Stimulated activated CD8-positive, alpha-beta memory T cell treated with anti-CD3 and anti-CD28 coated beads, Interleukin-15, amount 100 ng/mL, for 1 hour (primary cell): ENCODE data around the gene C1orf198.
"Not testable (repeated sequence)": the region's sequence is repeated elsewhere in the genome, so short reads cannot be mapped to it uniquely, and the experiment has no call there.

ENCODE experiments used
- DNase-seq: peaks from one replicate; pipeline ENCODE4 v3.0.0-alpha.2; 2020; ENCODE audit warnings: low read depth

C1orf198 gene

DNA sequence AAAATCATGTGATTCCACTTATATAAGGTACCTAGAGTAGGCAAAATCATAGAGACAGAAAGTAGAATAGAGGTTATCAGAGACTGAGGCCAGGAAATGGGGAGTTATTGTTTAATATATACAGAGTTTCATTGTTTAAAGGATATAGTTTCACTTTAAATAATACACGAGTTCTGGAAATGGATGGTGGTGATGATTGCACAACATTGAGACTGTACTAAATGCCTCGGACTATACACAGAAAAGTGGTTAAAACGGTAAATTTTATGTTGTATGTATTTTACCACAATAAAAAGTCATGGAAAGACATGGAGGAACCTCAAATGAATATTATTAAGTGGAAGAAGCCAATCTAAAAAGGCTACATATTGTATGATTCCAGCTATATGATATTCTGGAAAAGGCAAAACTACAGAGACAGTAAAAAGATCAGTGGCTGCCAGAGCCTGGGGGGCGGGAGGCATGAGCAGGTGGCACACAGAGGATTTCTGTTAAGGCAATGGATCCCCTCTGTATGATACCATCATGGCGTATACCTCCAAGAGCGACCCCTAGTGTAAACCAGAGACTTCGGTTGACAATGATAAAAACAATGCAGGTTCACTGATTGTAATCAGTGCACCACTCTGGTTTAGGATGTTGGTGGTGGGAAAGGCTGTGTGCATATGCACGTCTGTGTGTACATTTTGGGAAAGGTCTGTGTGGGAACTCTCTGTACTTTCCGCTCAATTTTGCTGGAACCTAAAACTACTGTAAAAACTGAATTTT lies 7.5 kb downstream of the C1orf198 start:
- DNase-seq = no peak

DNA sequence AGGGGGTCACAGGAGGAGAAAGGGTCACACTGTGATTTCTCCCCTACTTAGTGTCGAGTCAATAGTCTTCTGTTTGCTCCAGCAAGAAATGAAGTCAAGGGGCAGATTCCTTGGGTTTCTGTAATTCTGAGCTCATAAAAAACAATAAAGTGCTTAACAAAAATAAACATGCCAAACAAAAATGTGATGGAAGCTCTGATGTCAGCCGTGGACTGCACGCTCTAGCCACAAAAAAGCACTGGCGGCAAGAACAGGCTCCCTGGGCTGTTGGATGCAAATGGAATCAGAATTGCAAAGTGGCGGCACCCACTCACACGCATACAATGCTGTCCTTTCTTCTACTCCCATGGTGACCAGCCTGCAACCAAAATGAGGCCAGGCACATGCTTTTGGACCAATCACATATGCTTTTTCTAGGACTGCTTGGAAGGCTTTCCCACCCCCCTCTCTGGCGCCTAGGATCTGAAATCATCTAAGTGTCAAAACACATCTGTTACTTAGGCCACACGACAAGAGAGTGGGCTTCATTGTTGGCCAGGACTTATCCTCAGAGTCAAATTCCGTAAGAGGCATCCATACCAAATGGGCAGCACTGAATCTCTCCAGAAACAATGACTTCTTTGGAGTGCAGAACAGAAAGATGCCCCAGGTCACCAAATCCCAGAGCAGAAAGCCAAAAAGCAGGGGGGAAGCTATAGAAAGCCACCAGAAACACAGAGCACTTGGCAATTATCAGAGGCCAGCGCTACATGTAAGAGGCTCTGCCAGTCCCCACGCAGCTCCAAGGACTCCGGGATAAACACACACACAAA lies 9.2 kb downstream of the C1orf198 start:
- no peak for DNase-seq

GRCh38 chr1:230858236-230858820 lies 10.0 kb downstream of the C1orf198 start:
- DNase-seq = no peak

DNA sequence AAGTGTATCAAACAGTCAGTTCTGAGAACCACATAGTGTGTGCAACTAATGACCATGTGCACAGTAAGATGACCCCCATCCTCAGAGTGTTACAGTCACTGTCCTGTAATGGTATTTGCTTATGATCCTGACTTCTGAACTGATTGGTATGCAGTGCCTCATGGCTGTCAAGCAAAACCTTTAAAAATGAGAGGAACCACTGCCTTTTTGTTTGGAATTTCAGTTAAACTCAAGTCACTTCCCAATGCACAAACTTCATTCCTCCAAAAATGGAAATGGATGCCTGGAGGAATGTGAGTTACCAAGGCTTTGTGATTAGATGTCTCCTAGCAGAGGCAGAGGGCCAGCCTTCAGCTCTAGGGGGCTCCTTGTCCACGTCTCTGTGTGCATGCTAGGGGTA lies 10.5 kb downstream of the C1orf198 start:
- DNase-seq = no peak

- DNase-seq = no peak
These were observed 11.2 kb downstream of the C1orf198 start for GRCh38 chr1:230857077-230857476.

DNA sequence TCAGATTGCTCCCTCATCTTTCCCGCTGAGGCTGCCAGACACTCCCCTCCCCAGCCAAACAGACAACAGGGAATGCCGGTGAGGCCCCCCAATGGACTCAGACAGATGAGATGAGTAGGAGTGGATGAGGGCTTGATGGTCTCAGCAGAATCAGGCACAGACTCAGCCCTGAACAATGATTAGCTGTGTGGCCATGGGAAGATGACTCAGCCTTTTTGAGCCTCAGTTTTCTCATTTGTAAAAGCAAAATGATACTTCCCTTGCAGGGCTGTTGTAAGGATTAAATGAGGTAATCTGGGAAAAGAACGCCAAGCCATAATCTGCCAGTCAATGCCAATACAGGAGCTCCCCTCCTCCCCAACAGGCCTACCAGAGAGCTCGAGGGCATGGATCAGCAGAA lies 12.4 kb downstream of the C1orf198 start:
- DNase-seq = no peak

- no peak for DNase-seq
These were observed 13.9 kb downstream of the C1orf198 start for GRCh38 chr1:230854423-230854822.

GRCh38 chr1:230853731-230854130 lies 14.6 kb downstream of the C1orf198 start:
- no peak for DNase-seq

DNA sequence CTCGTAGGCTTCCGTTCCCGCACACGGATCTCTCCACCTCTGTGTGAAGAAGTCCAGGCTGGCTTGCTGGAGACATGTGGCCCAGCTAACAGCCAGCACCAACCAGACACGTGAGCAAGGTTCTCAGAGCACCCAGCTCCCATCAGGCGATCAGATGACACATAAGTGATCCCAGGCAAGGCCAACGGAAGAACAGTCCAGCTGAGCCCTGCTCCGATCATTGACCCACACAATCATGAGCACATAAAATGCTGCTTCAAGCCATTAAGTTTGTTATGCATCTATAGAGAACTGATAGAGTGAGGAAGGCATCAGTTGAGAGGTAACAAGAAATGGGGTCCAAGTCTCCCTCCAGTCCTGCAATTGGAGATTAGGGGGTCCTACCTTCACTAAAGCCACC lies 15.4 kb downstream of the C1orf198 start:
- DNase-seq = no peak

DNA sequence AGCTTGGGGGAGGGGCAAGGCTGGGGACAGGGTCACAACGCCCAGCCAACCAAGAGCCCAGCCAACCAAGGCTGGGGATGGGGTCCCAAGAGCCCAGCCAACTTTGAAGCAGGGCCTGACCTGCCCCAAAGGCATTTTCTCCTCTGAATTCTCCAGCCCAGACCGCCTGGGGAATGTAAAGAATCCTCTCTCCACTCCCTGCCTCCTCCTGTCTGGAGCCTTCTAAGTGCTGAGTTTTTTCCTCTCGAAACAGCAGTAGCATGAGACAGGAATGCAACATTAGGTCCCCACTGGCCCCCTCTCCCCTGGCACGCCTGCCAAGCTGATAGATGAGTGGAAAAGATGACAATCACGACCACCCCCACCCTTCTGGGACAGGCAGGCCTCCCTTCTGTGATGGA lies 17.0 kb downstream of the C1orf198 start:
- no peak for DNase-seq

DNA sequence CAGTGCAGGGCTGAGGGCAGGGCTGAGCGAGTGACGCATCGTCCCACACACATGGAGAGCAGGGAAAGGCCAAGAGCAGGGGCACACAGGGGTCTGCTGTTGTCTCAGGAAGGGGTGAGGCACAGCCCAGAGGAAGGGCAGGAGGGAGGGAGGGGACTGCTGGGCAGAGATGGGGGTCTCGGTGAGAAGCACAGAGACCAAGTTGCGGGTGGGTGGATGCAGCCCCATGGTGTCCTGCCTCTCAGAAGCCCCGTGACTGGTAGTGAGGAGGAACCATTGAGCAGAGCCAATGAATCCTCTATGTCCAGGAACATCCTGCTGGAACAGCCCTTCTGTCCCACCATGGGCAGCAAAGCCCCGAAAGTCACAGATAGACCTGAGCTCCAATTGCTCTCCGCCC lies 17.8 kb downstream of the C1orf198 start:
- DNase-seq = no peak

DNA sequence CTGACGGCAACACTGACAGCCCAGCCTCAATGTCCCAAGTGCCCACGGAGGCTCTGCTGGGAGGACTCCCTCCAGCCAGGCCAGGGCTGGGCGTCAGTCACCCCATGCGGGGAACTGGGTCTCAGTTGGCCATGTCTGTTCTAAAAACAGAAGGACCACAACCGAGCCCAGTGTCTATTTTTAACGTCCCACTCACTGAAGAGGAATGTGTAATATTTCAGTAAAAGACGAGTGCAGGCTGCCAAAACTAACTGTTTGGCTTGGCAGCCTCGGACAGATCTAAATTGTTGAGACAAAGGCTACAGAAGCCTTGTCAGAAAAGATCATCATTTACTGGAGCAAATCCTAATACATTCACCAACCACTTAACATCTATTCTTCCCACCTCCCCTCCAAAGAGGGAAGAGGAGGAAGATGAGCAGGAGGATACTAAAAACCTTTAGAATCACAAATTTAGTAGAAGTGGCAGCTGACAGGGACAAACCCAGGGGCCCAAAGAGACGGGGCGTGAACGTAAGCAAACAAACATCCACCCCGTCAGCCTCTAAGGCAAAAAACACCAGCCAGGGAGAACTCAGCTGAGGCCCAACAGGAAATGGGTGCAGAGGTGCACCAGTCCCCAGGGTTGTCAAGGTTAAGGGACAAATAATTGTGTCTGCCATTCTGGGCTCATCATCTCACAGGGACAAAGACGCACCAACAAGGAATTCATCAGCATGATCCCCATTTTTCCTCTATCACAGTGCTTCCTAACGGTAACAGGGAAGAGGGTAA lies 18.7 kb downstream of the C1orf198 start:
- DNase-seq = no peak

GRCh38 chr1:230848235-230848634 lies 20.1 kb downstream of the C1orf198 start:
- DNase-seq = no peak

- not testable (repeated sequence) for DNase-seq
These were observed 23.1 kb downstream of the C1orf198 start for GRCh38 chr1:230845184-230845583.

DNA sequence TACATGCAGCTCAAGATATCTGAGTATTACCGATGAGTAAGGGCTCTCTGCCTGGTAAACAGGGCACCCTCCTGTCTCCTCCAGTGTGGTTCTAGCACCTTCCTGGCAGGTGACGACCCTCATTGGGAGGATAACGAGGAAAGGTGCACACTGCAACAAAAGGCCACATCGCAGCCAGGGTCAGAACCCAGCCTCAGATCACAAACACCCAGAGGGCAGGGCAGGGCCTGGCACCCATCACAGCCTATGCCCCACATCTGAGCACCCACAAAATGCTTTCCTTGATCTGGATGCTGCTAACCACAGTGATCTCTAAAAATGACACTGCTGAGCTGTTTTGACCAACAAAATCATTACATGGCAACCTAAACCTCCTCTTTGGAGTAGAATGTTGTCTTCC lies 23.8 kb downstream of the C1orf198 start:
- no peak for DNase-seq

DNA sequence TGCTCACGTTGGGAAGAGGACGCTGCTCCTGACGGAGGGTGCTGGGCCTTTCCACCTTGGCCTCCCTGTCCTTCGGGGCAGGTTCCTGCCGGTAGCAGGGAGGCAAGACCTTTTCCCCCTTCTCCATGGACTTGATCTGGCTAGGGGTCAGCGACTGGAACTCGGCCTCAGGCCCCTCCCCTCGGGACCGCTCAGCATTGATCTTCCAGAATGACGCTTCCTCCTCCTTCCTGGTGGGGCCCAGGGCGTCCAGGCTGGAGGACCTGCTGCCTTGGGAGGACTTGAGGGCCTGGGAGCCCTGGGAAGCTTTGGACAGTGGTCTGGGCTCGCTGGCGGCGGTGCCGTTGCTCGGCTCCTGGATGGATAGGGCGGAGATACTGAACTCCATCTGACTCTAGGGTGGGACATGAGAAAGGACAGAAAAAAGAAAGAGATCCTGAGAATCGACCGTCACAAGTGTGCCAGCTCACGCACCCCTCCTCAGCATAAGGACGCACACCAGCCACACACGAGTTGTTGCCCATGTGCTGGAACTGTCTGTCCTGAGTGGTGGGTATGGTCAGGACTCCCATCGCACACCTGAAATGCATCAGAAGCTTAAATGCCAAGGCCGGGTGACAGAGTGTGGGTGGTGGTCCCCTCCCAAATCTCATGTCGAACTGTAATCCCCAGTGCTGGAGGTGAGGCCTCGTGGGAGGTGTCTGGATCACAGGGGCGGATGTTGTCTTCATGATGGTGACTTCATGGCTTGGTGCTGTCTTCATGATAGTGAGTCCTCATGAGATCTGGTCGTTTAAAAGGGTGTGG lies 24.6 kb downstream of the C1orf198 start:
- no peak for DNase-seq

DNA sequence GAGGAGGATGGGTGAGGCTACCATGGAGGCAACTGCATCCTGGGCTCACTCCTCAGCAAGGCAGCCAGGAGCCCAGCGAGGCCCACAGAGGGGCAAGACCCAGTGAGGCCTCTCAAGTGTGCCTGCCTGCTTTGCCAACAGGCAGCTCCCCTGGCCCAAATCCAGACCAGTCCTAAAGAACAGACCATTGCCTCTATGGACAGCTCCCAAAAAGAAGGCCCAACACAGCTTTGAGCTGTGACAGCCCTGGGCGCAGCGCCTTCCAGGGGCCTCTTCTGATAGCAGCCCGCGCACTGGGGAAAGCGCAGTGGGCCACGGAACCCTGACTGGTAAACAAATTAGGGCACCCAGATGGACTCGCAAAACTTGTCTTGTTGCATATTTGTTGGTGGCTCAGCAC lies 25.5 kb downstream of the C1orf198 start:
- DNase-seq = no peak

DNA sequence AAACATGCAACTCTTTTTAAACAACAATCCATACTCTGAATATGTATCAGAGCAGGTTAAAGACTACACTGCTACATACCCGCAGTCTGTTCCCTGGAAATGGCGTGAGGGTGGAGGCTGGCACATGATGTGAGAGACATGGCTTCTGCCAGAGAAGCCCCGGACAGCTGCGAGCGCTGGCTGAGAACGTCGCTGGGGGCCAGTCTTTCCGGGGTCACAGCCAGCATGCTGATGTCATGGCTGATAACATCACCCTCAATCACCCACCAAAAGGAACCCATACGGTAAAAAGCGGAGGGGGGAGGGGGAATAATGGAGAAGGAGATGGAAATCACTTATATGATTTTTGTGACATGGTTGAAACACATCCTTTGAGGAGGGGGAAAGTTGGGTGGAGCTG lies 29.1 kb downstream of the C1orf198 start:
- DNase-seq = no peak

- no peak for DNase-seq
These were observed 31.5 kb downstream of the C1orf198 start for GRCh38 chr1:230836793-230837192.

- no peak for DNase-seq
These were observed 32.0 kb downstream of the C1orf198 start for GRCh38 chr1:230836347-230836746.

DNA sequence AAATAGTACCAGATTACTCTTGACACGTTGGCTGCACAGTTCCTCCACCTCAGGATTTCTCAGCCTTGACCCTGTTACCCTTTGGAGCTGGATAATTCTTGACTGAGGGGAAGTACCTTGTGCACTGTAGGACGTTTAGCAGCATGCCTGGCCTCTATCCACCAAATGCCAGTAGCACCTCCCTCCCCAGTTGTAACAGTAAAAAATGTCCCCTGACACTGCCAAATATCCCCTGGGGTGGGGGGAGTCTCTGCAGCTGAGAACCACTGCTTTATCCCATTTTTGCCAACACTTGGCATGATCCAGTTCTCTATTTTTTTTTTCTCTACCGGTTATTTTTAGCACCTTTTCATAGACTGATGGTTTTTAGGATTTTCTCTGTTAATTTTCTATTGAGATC lies 34.0 kb downstream of the C1orf198 start:
- no peak for DNase-seq

DNA sequence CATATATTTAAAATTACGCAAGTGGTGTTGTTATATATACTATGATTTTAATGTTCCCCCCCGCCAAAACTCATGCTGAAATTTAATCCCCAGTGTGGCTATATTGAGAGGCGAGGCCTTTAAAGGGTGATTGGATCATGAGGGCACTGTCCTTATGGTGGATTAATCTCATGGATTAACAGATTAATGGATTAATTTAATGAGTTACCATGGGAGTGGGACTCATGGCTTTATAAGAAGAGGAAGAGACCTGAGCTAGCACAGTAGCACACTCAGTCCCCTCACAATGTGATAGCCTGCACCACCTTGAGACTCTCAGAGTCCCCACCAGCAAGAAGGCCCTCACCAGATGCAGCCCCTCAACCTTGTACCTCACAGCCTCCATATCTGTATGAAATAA lies 34.8 kb downstream of the C1orf198 start:
- no peak for DNase-seq
